ENCODE results near the gene SLC29A2.

Gene SLC29A2

GRCh38 chr11:66371627-66372415 is at the start of gene SLC29A2:
TSS of gene SLC29A2 (minus strand) at chr11:66371760. CDS start at chr11:66371591, 169 bp downstream.
- DNase-seq (ENCODE audit: low read depth in 2 of 2, low spot score in 1 of 2): peak; percentile 34 to 71

- no peak for DNase-seq (ENCODE audit: low read depth in 2 of 2, low spot score in 1 of 2)
These were observed 49.3 kb upstream of the SLC29A2 start, which contains the start of gene NPAS4 for GRCh38 chr11:66420671-66421476. TSS of gene NPAS4 (plus strand) at chr11:66421035. CDS start at chr11:66421180, 145 bp downstream.

- DNase-seq (ENCODE audit: low read depth in 2 of 2, low spot score in 1 of 2): no peak
These were observed 48.3 kb upstream of the SLC29A2 start for GRCh38 chr11:66419825-66420224.

GRCh38 chr11:66418986-66419308 is 47.4 kb upstream of the SLC29A2 start:
- no peak for DNase-seq (ENCODE audit: low read depth in 2 of 2, low spot score in 1 of 2)

GRCh38 chr11:66418168-66418985 is 46.8 kb upstream of the SLC29A2 start:
- peak; percentile 24 to 35 for DNase-seq (ENCODE audit: low read depth in 2 of 2, low spot score in 1 of 2)

GRCh38 chr11:66417000-66417399 is 45.4 kb upstream of the SLC29A2 start:
- DNase-seq (ENCODE audit: low read depth in 2 of 2, low spot score in 1 of 2): no peak

GRCh38 chr11:66415423-66415822 is 43.9 kb upstream of the SLC29A2 start:
- no peak for DNase-seq (ENCODE audit: low read depth in 2 of 2, low spot score in 1 of 2)

- DNase-seq (ENCODE audit: low read depth in 2 of 2, low spot score in 1 of 2): no peak
These were observed 42.8 kb upstream of the SLC29A2 start for GRCh38 chr11:66414120-66414934.

- no peak for DNase-seq (ENCODE audit: low read depth in 2 of 2, low spot score in 1 of 2)
These were observed 41.6 kb upstream of the SLC29A2 start for GRCh38 chr11:66413167-66413566.

GRCh38 chr11:66412110-66412509 is 40.5 kb upstream of the SLC29A2 start:
- DNase-seq (ENCODE audit: low read depth in 2 of 2, low spot score in 1 of 2): no peak

GRCh38 chr11:66411323-66411722 is 39.8 kb upstream of the SLC29A2 start:
- DNase-seq (ENCODE audit: low read depth in 2 of 2, low spot score in 1 of 2): no peak

- no peak for DNase-seq (ENCODE audit: low read depth in 2 of 2, low spot score in 1 of 2)
These were observed 38.6 kb upstream of the SLC29A2 start for GRCh38 chr11:66410191-66410590.

- DNase-seq (ENCODE audit: low read depth in 2 of 2, low spot score in 1 of 2): no peak
These were observed 37.7 kb upstream of the SLC29A2 start for GRCh38 chr11:66409226-66409625.

- peak; percentile 75 to 90 for DNase-seq (ENCODE audit: low read depth in 2 of 2, low spot score in 1 of 2)
These were observed 37.1 kb upstream of the SLC29A2 start for GRCh38 chr11:66408488-66409214.

- DNase-seq (ENCODE audit: low read depth in 2 of 2, low spot score in 1 of 2): no peak
These were observed 36.1 kb upstream of the SLC29A2 start for GRCh38 chr11:66407651-66408050.

GRCh38 chr11:66393954-66394353 is 22.4 kb upstream of the SLC29A2 start:
- DNase-seq (ENCODE audit: low read depth in 2 of 2, low spot score in 1 of 2): no peak

- DNase-seq (ENCODE audit: low read depth in 2 of 2, low spot score in 1 of 2): no peak
These were observed 19.8 kb upstream of the SLC29A2 start for GRCh38 chr11:66391322-66391721.

GRCh38 chr11:66388780-66389386 is 17.3 kb upstream of the SLC29A2 start:
- DNase-seq (ENCODE audit: low read depth in 2 of 2, low spot score in 1 of 2): peak; percentile 33 to 39
